T-cell (primary cell): ENCODE results near the gene RTKN2. TPM values are rescaled to one million over a fixed set of nuclear protein-coding genes. Genes with fewer than 3 reads are reported as not detected.

ENCODE experiments used
- ATAC-seq, 4 experiments: fragments of 200-7000 bp in 3 of 4; fragments of 150-1000 bp in 1 of 4; cut with Tn5 transposase; replicated peaks in 1 of 4; 1 replicate in 3 of 4; 2 replicates in 1 of 4; pipeline ENCODE4 v1.10.0; 2021; ENCODE audit warnings: moderate library complexity in 3 of 4, mild to moderate bottlenecking in 2 of 4, moderate number of reproducible peaks in 1 of 4
- CTCF ChIA-PET, 2 donors: fragments of 300-600 bp; sonication (Branson Sonifier 250); formaldehyde crosslinking; loops; one replicate each; lab custom pipeline; 2022; ENCODE audit warnings: antibody characterized with exemption in 2 of 2; lab: Charles Lee
- POLR2A ChIA-PET, 2 donors: fragments of 300-600 bp; sonication (Branson Sonifier 250); formaldehyde crosslinking; loops; one replicate each; lab custom pipeline; 2022; ENCODE audit warnings: antibody characterized with exemption in 2 of 2; lab: Charles Lee
- DNase-seq, 35 experiments: peaks; one replicate each; pipeline versions ENCODE4 v3.0.0 to v3.0.0-alpha.2; 2013 to 2023
- H3K27ac ChIP-seq: one replicate; pipeline ENCODE4 v1.5.1; 2013; ENCODE audit warnings: low read length
- H3K27me3 ChIP-seq, 2 experiments: replicated peaks in 1 of 2; 1 replicate in 1 of 2; 2 replicates in 1 of 2; pipeline versions ENCODE4 v1.6.1 to v1.7.0; 2013; ENCODE audit warnings: low read length in 1 of 2, mixed read lengths in 1 of 2; ENCODE audit not compliant: control insufficient read depth in 2 of 2, insufficient read depth in 2 of 2; ENCODE audit errors: extremely low read depth in 1 of 2
- H3K36me3 ChIP-seq, 2 donors: 1 replicate in 1 of 2; 2 replicates in 1 of 2; pipeline versions ENCODE4 v1.6.1 to v1.7.0; 2013; ENCODE audit warnings: low read length in 1 of 2; ENCODE audit not compliant: control insufficient read depth in 2 of 2, insufficient read depth in 1 of 2; ENCODE audit errors: extremely low read depth in 1 of 2
- H3K4me1 ChIP-seq, 2 experiments: 1 replicate in 1 of 2; 2 replicates in 1 of 2; pipeline versions ENCODE4 v1.6.1 to v1.7.0; 2013; ENCODE audit warnings: low read length in 2 of 2, mixed read lengths in 1 of 2; ENCODE audit not compliant: insufficient read depth in 2 of 2, control insufficient read depth in 1 of 2; ENCODE audit errors: extremely low read depth in 1 of 2
- H3K4me3 ChIP-seq, 2 donors: 1 replicate in 1 of 2; 2 replicates in 1 of 2; pipeline versions ENCODE4 v1.5.1 to v1.7.0; 2013; ENCODE audit warnings: mild to moderate bottlenecking in 2 of 2, low read length in 1 of 2, moderate library complexity in 1 of 2; ENCODE audit not compliant: control insufficient read depth in 1 of 2; ENCODE audit errors: extremely low read depth in 1 of 2
- H3K9me3 ChIP-seq: 2 replicates; pipeline ENCODE4 v1.7.0; 2013
- H3K27ac Mint-ChIP-seq, 2 donors: one replicate each; pipeline ENCODE4 v1.8.0; 2020 to 2021; ENCODE audit warnings: mild to moderate bottlenecking in 2 of 2, mixed read lengths in 2 of 2
- H3K27me3 Mint-ChIP-seq, 2 donors: one replicate each; pipeline ENCODE4 v1.8.0; 2021 to 2022; ENCODE audit warnings: mixed read lengths in 2 of 2
- H3K36me3 Mint-ChIP-seq: one replicate; pipeline ENCODE4 v1.8.0; 2021; ENCODE audit warnings: mixed read lengths
- H3K4me1 Mint-ChIP-seq, 3 donors: one replicate each; pipeline ENCODE4 v1.8.0; 2020 to 2022; ENCODE audit warnings: mixed read lengths in 3 of 3, mild to moderate bottlenecking in 1 of 3
- H3K4me3 Mint-ChIP-seq, 3 donors: one replicate each; pipeline ENCODE4 v1.8.0; 2020 to 2022; ENCODE audit warnings: mild to moderate bottlenecking in 3 of 3, mixed read lengths in 3 of 3, moderate library complexity in 3 of 3
- H3K9me3 Mint-ChIP-seq, 3 donors: one replicate each; pipeline ENCODE4 v1.8.0; 2020 to 2022; ENCODE audit warnings: mixed read lengths in 3 of 3
- WGBS: methylation state at CpG from one replicate; pipeline ENCODE4 v1.1.5; 2013; ENCODE audit warnings: missing lambda C conversion rate; ENCODE audit not compliant: insufficient coverage; 5-methylcytosine and 5-hydroxymethylcytosine counted together
- total RNA-seq, 35 experiments: library from RNA in 6 of 35; stranded (reverse) in 6 of 35; fragments of 120-200 nt in 1 of 35; gene quantifications; one replicate each; pipeline versions ENCODE4 v1.2.1 to v1.2.4 and lab custom pipeline; 2013 to 2026

The RTKN2 gene
- total RNA-seq, 5 donors from 2014 or later (not counting 1 experiment from before 2014, with no cell fraction given), result 9.0 to 15.5 (median 12.4) TPM

- WGBS, result no CpG with 5 or more reads among the region's 3 CpGs
- CTCF ChIA-PET, result interaction anchor here in 1 of 2 donors (0.7 kb wide), 1 partner anchor 295 kb away, joined by 6 read pairs; no protein-coding TSS in a partner anchor
Observed at GRCh38 chr10:62136931-62137330, 131.7 kb downstream of the RTKN2 start.

GRCh38 chr10:62133618-62134017 is 135.0 kb downstream of the RTKN2 start:
- CTCF ChIA-PET, result no interaction called here
- H3K36me3 ChIP-seq, result no peaks in the 10 kb centered on the region
- Mint-ChIP-seq H3K9me3 (peaks cover 8 to 14% (median 10%) of the 10 kb centered on the region in 3 donors), H3K27me3 (no peaks in the 10 kb centered on the region), H3K4me1 (peaks cover 0 to 7% (median 3%) of the 10 kb centered on the region in 3 donors), H3K4me3 (no peak overlapping the region), H3K36me3 (peaks cover 3% of the 10 kb centered on the region), H3K27ac (no peak overlapping the region)
- H3K4me1 ChIP-seq, result no peaks in the 10 kb centered on the region
- no peak overlapping the region for H3K27ac ChIP-seq
- no peak overlapping the region for H3K4me3 ChIP-seq
- POLR2A ChIA-PET, result no interaction called here
- no peak for DNase-seq
- ATAC-seq, result no peak
- H3K9me3 ChIP-seq, result no peaks in the 10 kb centered on the region
- H3K27me3 ChIP-seq, result no peaks in the 10 kb centered on the region

More at GRCh38 chr10:62136931-62137330, 131.7 kb downstream of the RTKN2 start:
- Histone ChIP-seq H3K27ac (no peak overlapping the region), H3K4me3 (no peak overlapping the region), H3K4me1 (no peaks in the 10 kb centered on the region), H3K36me3 (no peaks in the 10 kb centered on the region), H3K27me3 (no peaks in the 10 kb centered on the region), H3K9me3 (no peaks in the 10 kb centered on the region)
- peaks cover 0 to 11% (median 5%) of the 10 kb centered on the region in 3 donors for H3K4me1 Mint-ChIP-seq
- POLR2A ChIA-PET, result interaction anchor here in 1 of 2 donors (0.7 kb wide), 1 partner anchor 190 kb away, joined by 5 read pairs; no protein-coding TSS in a partner anchor
- no peaks in the 10 kb centered on the region for H3K27me3 Mint-ChIP-seq
- H3K36me3 Mint-ChIP-seq, result no peaks in the 10 kb centered on the region
- no peak overlapping the region for H3K4me3 Mint-ChIP-seq
- peaks cover 0 to 5% (median 5%) of the 10 kb centered on the region in 3 donors for H3K9me3 Mint-ChIP-seq
- ATAC-seq (no peak), DNase-seq (no peak)
- H3K27ac Mint-ChIP-seq, result no peak overlapping the region

Other genes with a start within 250 kb of the RTKN2 start
- gene ZNF365, start 105.5 kb upstream of the RTKN2 start, total RNA-seq, result 1 to 10 TPM; 2.0 to 7.9 (median 2.3) TPM